Mucosa of descending colon (tissue), 3 donors: ENCODE results near the gene LY6G6C. TPM values are rescaled to one million over a fixed set of nuclear protein-coding genes. Genes with fewer than 3 reads are reported as not detected.

Experiments
- ATAC-seq: fragments of 200-7000 bp; cut with Tn5 transposase; one replicate; pipeline ENCODE4 v1.9.1; 2020; ENCODE audit warnings: mild to moderate bottlenecking, moderate library complexity
- DNase-seq, 3 donors: peaks; one replicate each; pipeline ENCODE4 v3.0.0-alpha.2; 2020
- H3K36me3 ChIP-seq: fragments of 200-600 bp; one replicate; pipeline ENCODE4 v1.8.0; 2021; ENCODE audit warnings: low read depth, mild to moderate bottlenecking
- H3K4me1 ChIP-seq: fragments of 200-600 bp; one replicate; pipeline ENCODE4 v1.8.0; 2021; ENCODE audit warnings: low read depth, mild to moderate bottlenecking
- H3K4me3 ChIP-seq: fragments of 200-600 bp; one replicate; pipeline ENCODE4 v1.8.0; 2021; ENCODE audit warnings: mild to moderate bottlenecking
- H3K9me3 ChIP-seq: fragments of 200-600 bp; one replicate; pipeline ENCODE4 v1.8.0; 2021; ENCODE audit warnings: mild to moderate bottlenecking
- CTCF ChIP-seq: fragments of 200-600 bp; IDR thresholded peaks from one replicate; pipeline ENCODE4 v1.8.0; 2022; ENCODE audit warnings: antibody characterized with exemption, mild to moderate bottlenecking
- intact Hi-C, 2 donors: fragments of 100-400 bp; cut with DNase I in 1 of 2; cut with micrococcal nuclease in 1 of 2; formaldehyde crosslinking; loops; one replicate each; pipeline versions ENCODE4 v1.11.0 to v1.11.1; 2022; cut with DNase I, micrococcal nuclease
- long read RNA-seq, 2 donors: library from polyadenylated mRNA; unstranded; transcript quantifications; one replicate each; pipeline ENCODE4 v2.0.0, GENCODE V29; 2019 to 2021
- total RNA-seq, 3 donors: library from RNA; stranded (reverse); fragmentation: NEBNext Ultra II Directional in 2 of 3; extraction: Animal tissue kit (Norgen Biotek cat#: 25700) in 2 of 3; gene quantifications; one replicate each; pipeline versions ENCODE4 v1.2.1 to v1.2.4, GENCODE V29; 2021 to 2023
- donor health status: DM: no; HTN: no; CAD: no; lungs with moderate emphysema.
- donor health status: DM: no; HTN: no; CAD: no.
- donor health status: DM: no; HTN: yes; CAD: no.

The LY6G6C gene, protein sequence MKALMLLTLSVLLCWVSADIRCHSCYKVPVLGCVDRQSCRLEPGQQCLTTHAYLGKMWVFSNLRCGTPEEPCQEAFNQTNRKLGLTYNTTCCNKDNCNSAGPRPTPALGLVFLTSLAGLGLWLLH
- under 1 TPM in 1 of 3 donors, not detected in 2; 0.32 TPM for total RNA-seq
- long read RNA-seq, donor 1: 0 reads
- long read RNA-seq, donor 2: 0 reads

DNA sequence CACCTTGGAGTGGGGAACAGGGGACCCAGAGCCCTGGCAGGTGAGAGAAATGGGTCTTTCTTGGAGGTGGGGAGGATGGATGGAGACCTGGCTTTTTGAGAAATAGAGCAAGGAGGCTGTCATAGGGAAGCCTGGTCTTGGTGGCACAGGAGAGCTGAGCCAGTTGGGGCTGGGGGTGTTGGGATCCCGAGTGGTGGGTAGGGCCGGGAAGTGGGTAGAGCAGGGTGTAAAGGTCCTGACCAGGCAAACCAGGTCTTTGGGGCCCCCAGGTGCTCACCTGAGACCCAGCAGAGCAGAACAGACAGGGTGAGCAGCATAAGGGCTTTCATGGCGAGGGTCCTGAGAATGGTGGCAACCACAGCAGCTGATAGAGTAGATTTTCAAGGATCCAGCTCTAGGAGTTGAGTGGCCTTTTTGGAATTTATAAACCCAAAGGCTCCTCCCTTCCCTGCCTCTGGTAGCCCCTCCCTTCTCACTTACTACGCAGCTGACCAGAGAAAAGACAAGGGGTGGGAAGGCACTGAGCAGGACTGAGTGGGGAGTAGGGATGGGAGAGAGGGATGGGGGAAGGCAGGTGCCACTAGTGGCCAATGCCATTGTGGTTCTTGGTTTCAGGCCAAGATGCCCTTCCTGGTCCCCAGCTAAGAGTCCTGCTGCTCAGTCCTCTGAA lies at the start of gene LY6G6C:
Gene LY6G6C (minus strand): TSS at position 396 of the 670 bp plus-strand sequence. CDS start 67 bp downstream, at position 329.
- Histone ChIP-seq H3K36me3 (no peaks in the 10 kb centered on the region), H3K4me1 (peaks cover 21% of the 10 kb centered on the region), H3K4me3 (no peak within 1 kb of the TSS), H3K9me3 (no peaks in the 10 kb centered on the region)
- no peak for DNase-seq
- TF ChIP-seq CTCF: no peak
- intact Hi-C loops: no loop called here
- no peak for ATAC-seq

DNA sequence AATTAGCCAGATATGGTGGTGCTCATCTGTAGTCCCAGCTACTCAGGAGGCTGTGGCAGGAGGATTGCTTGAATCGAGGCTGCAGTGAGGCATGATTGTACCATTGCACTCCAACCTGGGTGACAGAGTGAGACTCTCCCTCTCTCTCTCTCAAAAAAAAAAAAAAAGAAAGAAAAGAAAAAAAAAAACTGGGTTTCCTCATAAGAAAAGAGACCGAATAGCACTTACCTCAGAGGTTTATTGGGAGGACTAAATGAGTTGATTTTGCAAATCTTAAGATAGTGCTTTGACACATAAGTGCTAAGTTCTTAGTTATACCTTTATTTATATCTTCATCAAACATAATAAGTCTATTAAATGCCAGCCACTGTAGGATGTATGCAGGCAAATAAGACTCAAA lies 49.3 kb upstream of the LY6G6C start:
- intact Hi-C loops: no loop called here
- TF ChIP-seq CTCF: no peak
- no peaks in the 10 kb centered on the region for H3K36me3 ChIP-seq
- H3K9me3 ChIP-seq: no peaks in the 10 kb centered on the region
- no peak for ATAC-seq
- no peak overlapping the region for H3K4me3 ChIP-seq
- DNase-seq: no peak
- H3K4me1 ChIP-seq: peaks cover 24% of the 10 kb centered on the region

GRCh38 chr6:31769684-31770371 lies 48.3 kb upstream of the LY6G6C start:
- TF ChIP-seq CTCF: peak; percentile 68
- no peak overlapping the region for H3K4me3 ChIP-seq
- no peaks in the 10 kb centered on the region for H3K9me3 ChIP-seq
- H3K36me3 ChIP-seq: no peaks in the 10 kb centered on the region
- peaks cover 14% of the 10 kb centered on the region for H3K4me1 ChIP-seq
- ATAC-seq (peak; percentile 91), DNase-seq (peak; percentile 89 to 95 (median 95))
- intact Hi-C loops: no loop called here

DNA sequence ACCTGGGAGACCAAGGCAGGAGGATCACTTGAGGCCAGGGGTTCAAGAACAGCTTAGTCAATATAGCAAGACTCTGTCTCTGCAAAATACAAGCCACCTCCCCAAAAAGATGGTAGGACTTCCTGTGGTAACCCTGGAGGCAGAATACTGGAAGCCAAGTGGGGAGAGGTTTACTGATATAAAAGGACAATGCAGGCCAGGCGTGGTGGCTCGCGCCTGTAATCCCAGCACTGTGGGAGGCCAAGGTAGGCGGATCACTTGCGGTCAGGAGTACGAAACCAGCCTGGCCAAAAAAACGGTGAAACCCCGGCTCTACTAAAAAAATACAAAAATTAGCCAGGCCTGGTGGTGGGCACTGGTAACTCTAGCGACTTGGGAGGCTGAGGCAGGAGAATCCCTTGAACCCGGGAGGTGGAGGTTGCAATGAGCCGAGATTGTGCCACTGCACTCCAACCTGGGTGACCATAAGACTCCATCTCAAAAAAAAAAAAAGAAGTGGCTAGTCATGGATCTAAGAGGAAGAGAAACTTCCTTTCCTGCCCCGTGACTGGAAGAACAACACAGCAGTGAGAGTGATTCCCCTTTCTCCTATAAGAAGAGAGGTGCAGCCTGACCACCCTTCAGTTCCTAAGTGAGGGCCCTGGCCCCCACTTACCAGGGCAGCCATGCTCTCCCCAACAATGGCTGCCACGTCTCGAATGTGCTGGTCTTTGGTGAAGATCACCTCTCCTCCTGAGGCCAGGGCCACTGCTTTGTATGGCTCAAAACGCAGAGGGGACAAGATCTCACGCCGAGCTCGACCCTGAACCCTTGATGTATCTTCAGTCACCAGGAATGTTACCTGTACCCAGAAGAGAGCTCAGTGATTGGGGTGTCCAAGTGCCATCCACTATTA lies 47.1 kb upstream of the LY6G6C start:
- no peak overlapping the region for H3K4me3 ChIP-seq
- intact Hi-C loops: no loop called here
- TF ChIP-seq CTCF: no peak
- DNase-seq: no peak
- peaks cover 11% of the 10 kb centered on the region for H3K4me1 ChIP-seq
- H3K9me3 ChIP-seq: no peaks in the 10 kb centered on the region
- no peak for ATAC-seq
- H3K36me3 ChIP-seq: no peaks in the 10 kb centered on the region

DNA sequence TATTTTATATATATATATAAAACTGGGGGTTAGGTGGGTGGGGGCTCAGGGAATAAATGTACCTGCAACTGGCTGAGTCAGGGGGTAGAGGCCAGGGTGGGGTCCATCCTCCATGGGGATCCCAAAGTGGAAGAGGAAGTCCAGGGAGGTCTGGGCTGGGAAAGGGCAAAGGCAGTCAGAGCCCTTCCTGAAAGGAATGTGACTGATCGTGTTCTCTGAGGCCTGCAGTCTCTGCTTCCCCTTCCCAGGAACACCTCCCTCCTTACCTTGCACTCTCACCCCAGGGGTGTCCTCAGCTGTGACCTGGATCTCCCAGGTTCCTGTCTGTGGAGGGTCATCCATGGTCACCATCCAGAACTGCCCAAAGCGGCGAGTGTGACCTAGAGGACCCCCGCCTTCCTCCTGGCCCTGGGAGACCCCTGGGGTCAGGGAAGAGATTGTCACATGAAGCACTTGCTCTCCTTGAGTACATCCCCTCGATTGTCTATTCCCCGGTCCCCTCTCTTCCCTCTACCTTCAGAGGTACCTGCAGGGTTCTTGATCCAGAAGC lies 45.6 kb upstream of the LY6G6C start:
- Histone ChIP-seq H3K36me3 (no peaks in the 10 kb centered on the region), H3K9me3 (no peaks in the 10 kb centered on the region), H3K4me1 (peaks cover 7% of the 10 kb centered on the region), H3K4me3 (no peak overlapping the region)
- no peak for DNase-seq
- ATAC-seq: no peak
- intact Hi-C loops: no loop called here
- no peak for TF ChIP-seq CTCF
